K562 (cell line): ENCODE results near the gene B9D2. TPM values are rescaled to one million over a fixed set of nuclear protein-coding genes. Genes with fewer than 3 reads are reported as not detected.

Experiments
- ADNP ChIP-seq: fragments of 200-800 bp; sonication (Bioruptor generic); IDR thresholded peaks from 2 replicates; pipeline ENCODE4 v1.6.1; 2016; ENCODE audit warnings: missing genetic modification characterization, missing compliant biosample characterization
- CBFB ChIP-seq: sonication (generic); formaldehyde crosslinking; IDR thresholded peaks from 2 replicates; pipeline ENCODE4 v1.4.0; 2020; ENCODE audit warnings: mild to moderate bottlenecking, missing genetic modification reagents
- CBX8 ChIP-seq: fragments of 200-600 bp; sonication (generic); IDR thresholded peaks from 2 replicates; pipeline ENCODE4 v1.6.1; 2012; ENCODE audit warnings: borderline replicate concordance, mixed run types, low read depth, mild to moderate bottlenecking, moderate library complexity, mixed read lengths, low read length, control low read depth, inconsistent platforms; ENCODE audit not compliant: poor library complexity, severe bottlenecking; ENCODE audit errors: extremely low read depth
- CGGBP1 ChIP-seq: fragments of 250-450 bp; sonication (Bioruptor Pico); IDR thresholded peaks from 2 replicates; pipeline ENCODE4 v1.9.0; 2021; ENCODE audit warnings: mild to moderate bottlenecking
- ELK3 ChIP-seq: fragments of 450-650 bp; formaldehyde crosslinking; IDR thresholded peaks from 2 replicates; pipeline ENCODE4 v1.4.0; 2020; ENCODE audit warnings: mild to moderate bottlenecking
- FOXJ3 ChIP-seq: sonication (generic); formaldehyde crosslinking; IDR thresholded peaks from 2 replicates; pipeline ENCODE4 v1.4.0; 2020; ENCODE audit warnings: mild to moderate bottlenecking, missing genetic modification reagents
- HMGXB4 ChIP-seq: sonication (generic); formaldehyde crosslinking; IDR thresholded peaks from 2 replicates; pipeline ENCODE4 v1.8.1; 2023; ENCODE audit warnings: mild to moderate bottlenecking, missing genetic modification reagents
- JUNB ChIP-seq: fragments of 450-650 bp; formaldehyde crosslinking; conservative IDR thresholded peaks from 2 replicates; pipeline ENCODE4 v1.4.0; 2020; ENCODE audit warnings: mild to moderate bottlenecking
- LARP7 ChIP-seq: fragments of 450-650 bp; IDR thresholded peaks from 2 replicates; pipeline ENCODE4 v1.6.1; 2016
- POLR2H ChIP-seq: IDR thresholded peaks from 2 replicates; pipeline ENCODE4 v1.6.1; 2016; ENCODE audit warnings: missing genetic modification characterization, low read depth, mild to moderate bottlenecking, control low read depth, missing compliant biosample characterization, moderate library complexity
- RCOR1 ChIP-seq, 2 experiments: IDR thresholded peaks; 2 replicates each; pipeline ENCODE4 v1.6.1; 2012; ENCODE audit warnings: low read depth in 2 of 2, low read length in 2 of 2, borderline replicate concordance in 1 of 2, improper control_type of control experiment in 1 of 2
- RFX5 ChIP-seq: IDR thresholded peaks from 2 replicates; pipeline ENCODE4 v1.6.1; 2011; ENCODE audit warnings: low read depth, mild to moderate bottlenecking, improper control_type of control experiment, low read length
- ZNF24 ChIP-seq: fragments of 450-650 bp; IDR thresholded peaks from 2 replicates; pipeline ENCODE4 v1.6.1; 2016
- ZNF507 ChIP-seq: conservative IDR thresholded peaks from 2 replicates; pipeline ENCODE4 v1.6.1; 2017; ENCODE audit warnings: missing genetic modification characterization, missing compliant biosample characterization
- ZNF511 ChIP-seq: sonication (generic); formaldehyde crosslinking; IDR thresholded peaks from 2 replicates; pipeline ENCODE4 v1.8.0; 2022; ENCODE audit warnings: mild to moderate bottlenecking, missing genetic modification reagents
- ZSCAN32 ChIP-seq: fragments of 450-650 bp; formaldehyde crosslinking; IDR thresholded peaks from 2 replicates; pipeline ENCODE4 v1.4.0; 2020; ENCODE audit warnings: mild to moderate bottlenecking, moderate library complexity
- polyA plus RNA-seq, 8 experiments: library from polyadenylated mRNA; depleted of rRNA in 4 of 8; stranded (reverse) in 5 of 8; unstranded in 3 of 8; fragments of >200 nt; fragmentation: Nextera tagmentation in 2 of 8; fragmentation: Illumina TruSeq in 1 of 8; extraction: Ambion mirVana in 2 of 8; extraction: Trizol in 1 of 8; gene quantifications; 2 replicates each; pipeline versions ENCODE4 v1.2.1 to v1.2.3, GENCODE V29; 2011 to 2014; ENCODE audit warnings: inconsistent platforms in 1 of 8, missing spikeins in 1 of 8
- total RNA-seq, 7 experiments: library from RNA; depleted of rRNA in 6 of 7; stranded (reverse); fragments of >200 nt in 6 of 7; fragmentation: Illumina TruSeq in 2 of 7; extraction: Trizol in 2 of 7; gene quantifications; 2 replicates each; pipeline versions ENCODE4 v1.2.1 to v1.2.3, GENCODE V29; 2011 to 2021; ENCODE audit warnings: low replicate concordance in 1 of 7
- TF ChIP-seq, protein P1 (sequence below): fragments of 200-800 bp; sonication (Bioruptor generic); IDR thresholded peaks from 2 replicates; pipeline ENCODE4 v1.6.1; 2017; ENCODE audit warnings: missing genetic modification characterization, missing compliant biosample characterization
- TF ChIP-seq, protein P2 (sequence below), 2 experiments: fragments of 450-650 bp in 1 of 2; IDR thresholded peaks; 2 replicates each; pipeline ENCODE4 v1.6.1; 2011 to 2017; ENCODE audit warnings: low read depth in 2 of 2, antibody characterized with exemption in 1 of 2, borderline replicate concordance in 1 of 2, low read length in 1 of 2, mild to moderate bottlenecking in 1 of 2, mixed read lengths in 1 of 2; ENCODE audit not compliant: control insufficient read depth in 1 of 2

The B9D2 gene
- total and polyA plus RNA-seq, 9 of the 15 experiments (the other 6 are each of a cell fraction or from before 2014, with no cell fraction given), result 0.83 to 6.9 (median 2.8) TPM

GRCh38 chr19:41310033-41310831 lies 53.7 kb downstream of the B9D2 start, which contains the start of gene CCDC97 (continued):
- no peak for TF ChIP-seq CBX8
- TF ChIP-seq, protein P1, sequence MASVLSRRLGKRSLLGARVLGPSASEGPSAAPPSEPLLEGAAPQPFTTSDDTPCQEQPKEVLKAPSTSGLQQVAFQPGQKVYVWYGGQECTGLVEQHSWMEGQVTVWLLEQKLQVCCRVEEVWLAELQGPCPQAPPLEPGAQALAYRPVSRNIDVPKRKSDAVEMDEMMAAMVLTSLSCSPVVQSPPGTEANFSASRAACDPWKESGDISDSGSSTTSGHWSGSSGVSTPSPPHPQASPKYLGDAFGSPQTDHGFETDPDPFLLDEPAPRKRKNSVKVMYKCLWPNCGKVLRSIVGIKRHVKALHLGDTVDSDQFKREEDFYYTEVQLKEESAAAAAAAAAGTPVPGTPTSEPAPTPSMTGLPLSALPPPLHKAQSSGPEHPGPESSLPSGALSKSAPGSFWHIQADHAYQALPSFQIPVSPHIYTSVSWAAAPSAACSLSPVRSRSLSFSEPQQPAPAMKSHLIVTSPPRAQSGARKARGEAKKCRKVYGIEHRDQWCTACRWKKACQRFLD (CRISPR knock-in tag), result peak; percentile 77
- TF ChIP-seq CBFB (CRISPR knock-in tag), result peak; percentile 84; the same call in 1 of the 2 replicates
- TF ChIP-seq CGGBP1 (CRISPR knock-in tag), result no peak; the same call in none of the 2 replicates
- TF ChIP-seq ZNF507 (tag), result no peak
- TF ChIP-seq ZNF511, result no peak
- TF ChIP-seq ZNF24, result peak; percentile 71; the same call in 1 of the 2 replicates
- TF ChIP-seq, protein P2, sequence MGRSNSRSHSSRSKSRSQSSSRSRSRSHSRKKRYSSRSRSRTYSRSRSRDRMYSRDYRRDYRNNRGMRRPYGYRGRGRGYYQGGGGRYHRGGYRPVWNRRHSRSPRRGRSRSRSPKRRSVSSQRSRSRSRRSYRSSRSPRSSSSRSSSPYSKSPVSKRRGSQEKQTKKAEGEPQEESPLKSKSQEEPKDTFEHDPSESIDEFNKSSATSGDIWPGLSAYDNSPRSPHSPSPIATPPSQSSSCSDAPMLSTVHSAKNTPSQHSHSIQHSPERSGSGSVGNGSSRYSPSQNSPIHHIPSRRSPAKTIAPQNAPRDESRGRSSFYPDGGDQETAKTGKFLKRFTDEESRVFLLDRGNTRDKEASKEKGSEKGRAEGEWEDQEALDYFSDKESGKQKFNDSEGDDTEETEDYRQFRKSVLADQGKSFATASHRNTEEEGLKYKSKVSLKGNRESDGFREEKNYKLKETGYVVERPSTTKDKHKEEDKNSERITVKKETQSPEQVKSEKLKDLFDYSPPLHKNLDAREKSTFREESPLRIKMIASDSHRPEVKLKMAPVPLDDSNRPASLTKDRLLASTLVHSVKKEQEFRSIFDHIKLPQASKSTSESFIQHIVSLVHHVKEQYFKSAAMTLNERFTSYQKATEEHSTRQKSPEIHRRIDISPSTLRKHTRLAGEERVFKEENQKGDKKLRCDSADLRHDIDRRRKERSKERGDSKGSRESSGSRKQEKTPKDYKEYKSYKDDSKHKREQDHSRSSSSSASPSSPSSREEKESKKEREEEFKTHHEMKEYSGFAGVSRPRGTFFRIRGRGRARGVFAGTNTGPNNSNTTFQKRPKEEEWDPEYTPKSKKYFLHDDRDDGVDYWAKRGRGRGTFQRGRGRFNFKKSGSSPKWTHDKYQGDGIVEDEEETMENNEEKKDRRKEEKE (IDR thresholded peaks at IDR 0.05; ENCODE audit: borderline replicate concordance in 1 of 2, control insufficient read depth in 1 of 2, low read depth in 2 of 2, low read length in 1 of 2), result peak in 1 of 2 experiments; percentile 91; a peak in 1 of 4 replicates
- TF ChIP-seq RFX5, result no peak
- peak; percentile 83 for TF ChIP-seq LARP7
- no peak for TF ChIP-seq ELK3 (CRISPR knock-in tag)
- TF ChIP-seq HMGXB4 (CRISPR knock-in tag), result no peak
- peak in 1 of 2 experiments; percentile 61; a peak in 2 of 4 replicates for TF ChIP-seq RCOR1 (IDR thresholded peaks at IDR 0.05; ENCODE audit: borderline replicate concordance in 1 of 2, low read depth in 2 of 2, low read length in 2 of 2)
- no peak for TF ChIP-seq ADNP (tag)
- TF ChIP-seq JUNB (CRISPR knock-in tag), result no peak
- TF ChIP-seq ZSCAN32, result no peak
- TF ChIP-seq FOXJ3 (CRISPR knock-in tag), result no peak
- TF ChIP-seq POLR2H, result peak; percentile 49
